Effector CD8-positive, alpha-beta T cell (primary cell): ENCODE results near the gene BAIAP2L2.
"Not testable (repeated sequence)": the region's sequence is repeated elsewhere in the genome, so short reads cannot be mapped to it uniquely, and the experiment has no call there.

Source experiments
- DNase-seq: peaks from one replicate; lab custom pipeline; 2025; lab: John Stamatoyannopoulos, UW
- total RNA-seq, 4 experiments: gene quantifications; one replicate each; lab custom pipeline; 2026; lab: John Stamatoyannopoulos, UW

BAIAP2L2 gene
- 1.2 to 1.8 (median 1.5) reads per million in 4 experiments for total RNA-seq

- DNase-seq: no peak
Observed at GRCh38 chr22:38110008-38110862, at the start of gene BAIAP2L2. Gene BAIAP2L2, minus strand, starts transcription at chr22:38110684. Its CDS starts 159 bp downstream, at chr22:38110525.

- DNase-seq: no peak
Observed at GRCh38 chr22:38155703-38156102, 45.2 kb upstream of the BAIAP2L2 start.

GRCh38 chr22:38154563-38154915 is 44.1 kb upstream of the BAIAP2L2 start:
- DNase-seq: not testable (repeated sequence)

GRCh38 chr22:38153821-38154562 is 43.5 kb upstream of the BAIAP2L2 start:
- DNase-seq: no peak

- DNase-seq: no peak
Observed at GRCh38 chr22:38151126-38151500, 40.6 kb upstream of the BAIAP2L2 start.

- no peak for DNase-seq
Observed at GRCh38 chr22:38148245-38148644, 37.8 kb upstream of the BAIAP2L2 start.

- DNase-seq: not testable (repeated sequence)
Observed at GRCh38 chr22:38146166-38146565, 35.7 kb upstream of the BAIAP2L2 start.

- DNase-seq: no peak
Observed at GRCh38 chr22:38144025-38144405, 33.5 kb upstream of the BAIAP2L2 start.

GRCh38 chr22:38142606-38143005 is 32.1 kb upstream of the BAIAP2L2 start:
- no peak for DNase-seq

- no peak for DNase-seq
Observed at GRCh38 chr22:38141217-38141973, 30.9 kb upstream of the BAIAP2L2 start.

GRCh38 chr22:38139901-38140300 is 29.4 kb upstream of the BAIAP2L2 start:
- DNase-seq: no peak

GRCh38 chr22:38138961-38139360 is 28.5 kb upstream of the BAIAP2L2 start:
- no peak for DNase-seq

- no peak for DNase-seq
Observed at GRCh38 chr22:38137876-38138687, 27.6 kb upstream of the BAIAP2L2 start.

- DNase-seq: no peak
Observed at GRCh38 chr22:38136607-38137006, 26.1 kb upstream of the BAIAP2L2 start.

- no peak for DNase-seq
Observed at GRCh38 chr22:38135133-38135706, 24.7 kb upstream of the BAIAP2L2 start.

- DNase-seq: no peak
Observed at GRCh38 chr22:38133331-38133730, 22.8 kb upstream of the BAIAP2L2 start.

- no peak for DNase-seq
Observed at GRCh38 chr22:38132794-38133193, 22.3 kb upstream of the BAIAP2L2 start.

GRCh38 chr22:38132136-38132535 is 21.7 kb upstream of the BAIAP2L2 start:
- no peak for DNase-seq

GRCh38 chr22:38131399-38131798 is 20.9 kb upstream of the BAIAP2L2 start:
- DNase-seq: no peak

GRCh38 chr22:38129856-38130255 is 19.4 kb upstream of the BAIAP2L2 start:
- no peak for DNase-seq

- no peak for DNase-seq
Observed at GRCh38 chr22:38129021-38129420, 18.5 kb upstream of the BAIAP2L2 start.
